ENCODE measurements around the gene ITGB3. TPM values are rescaled to one million over a fixed set of nuclear protein-coding genes. Genes with fewer than 3 reads are reported as not detected.

Gene ITGB3
- total and polyA plus RNA-seq, 2 of the 8 experiments (the other 6 are each of a cell fraction or from before 2014, with no cell fraction given): 0.08 to 0.09 TPM

DNA sequence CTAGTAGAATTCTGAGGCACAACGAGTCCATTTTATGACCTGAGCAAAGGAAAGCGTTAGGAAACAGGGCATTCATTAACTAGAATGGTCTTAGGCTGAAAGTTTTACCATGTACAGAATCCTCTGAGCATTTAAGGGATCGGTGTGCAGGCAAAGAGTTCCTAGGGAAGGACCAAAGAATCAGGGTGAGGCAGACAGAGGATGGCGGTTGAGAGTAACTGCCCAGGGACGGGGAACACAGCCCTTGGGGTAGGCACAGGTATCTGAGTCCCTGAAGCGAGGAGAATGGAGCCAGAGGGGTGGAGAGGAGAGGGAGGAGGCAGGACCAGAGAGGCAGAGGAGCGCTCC lies 14.0 kb upstream of the ITGB3 start:
- ChIA-PET CTCF (ENCODE audit: partially characterized antibody) (interaction anchor here (2.2 to 6.6 kb wide), 2 partner anchors 10 to 74 kb away, joined by 13 to 39 read pairs; no protein-coding TSS in a partner anchor), POLR2A (ENCODE audit: partially characterized antibody) (no interaction called here)
- no peak overlapping the region for H4K8ac ChIP-seq (ENCODE audit: extremely low read depth, insufficient read depth, low read length)
- H2BK15ac ChIP-seq (ENCODE audit: low read length): no peak overlapping the region
- H2BK12ac ChIP-seq (ENCODE audit: low read depth, low read length): no peak overlapping the region
- H4K20me1 ChIP-seq (replicated peaks in 1 of 2; ENCODE audit: control insufficient read depth in 1 of 2, insufficient read depth in 2 of 2, low read length in 2 of 2): no peaks in the 10 kb centered on the region
- no peak overlapping the region for H3K18ac ChIP-seq (ENCODE audit: extremely low read depth, low read length)
- H3K4me1 ChIP-seq (replicated peaks in 1 of 4; ENCODE audit: control insufficient read depth in 3 of 4, insufficient read depth in 4 of 4, low read length in 3 of 4): peaks cover 0 to 3% (median 0%) of the 10 kb centered on the region in 4 experiments; a peak in 1 of 7 replicates
- H2BK20ac ChIP-seq (ENCODE audit: low read length): no peak overlapping the region
- no peaks in the 10 kb centered on the region for H3K9me3 ChIP-seq (ENCODE audit: insufficient read depth in 2 of 2, low read depth in 1 of 2, low read length in 1 of 2)
- no peak overlapping the region for H2AK5ac ChIP-seq (ENCODE audit: low read depth, low read length)
- 79% methylated on average over 6 of the region's 7 CpGs; no CpG with 5 or more reads in 1 of the 2 experiments for WGBS, 2 experiments (ENCODE audit: extremely low coverage in 1 of 2, insufficient coverage in 1 of 2, insufficient read length in 1 of 2, insufficient replicate concordance in 2 of 2, low coverage in 1 of 2, low lambda C conversion rate in 2 of 2, missing lambda C conversion rate in 1 of 2)
- no peak overlapping the region for H3K14ac ChIP-seq (ENCODE audit: insufficient read length)
- no peak overlapping the region for H3K9ac ChIP-seq (replicated peaks in 1 of 4; ENCODE audit: extremely low read depth in 1 of 4, low read depth in 3 of 4, low read length in 3 of 4)
- H4K91ac ChIP-seq (replicated peaks; ENCODE audit: insufficient read length, low read length): no peak overlapping the region
- no peak overlapping the region for H3K4ac ChIP-seq (replicated peaks; ENCODE audit: insufficient read length, low read depth, low read length)
- no peak overlapping the region for H4K5ac ChIP-seq (ENCODE audit: insufficient read length, low read depth, low read length)
- no peaks in the 10 kb centered on the region for H3K79me2 ChIP-seq (ENCODE audit: control insufficient read depth in 1 of 2, insufficient read depth in 2 of 2, low read length in 2 of 2)
- no peaks in the 10 kb centered on the region for H3K79me1 ChIP-seq (ENCODE audit: low read depth, low read length)
- H2BK5ac ChIP-seq (ENCODE audit: low read depth, low read length): no peak overlapping the region
- no peaks in the 10 kb centered on the region for H3K36me3 ChIP-seq (ENCODE audit: control insufficient read depth in 2 of 4, insufficient read depth in 4 of 4, low read length in 3 of 4)
- H3K27ac ChIP-seq (ENCODE audit: low read depth, low read length): no peak overlapping the region
- FAIRE-seq (no peak), DNase-seq (ENCODE audit: low read depth in 1 of 2, low spot score in 2 of 2) (no peak)
- no peak overlapping the region for H2AFZ ChIP-seq (ENCODE audit: low read length)
- no peak overlapping the region for H2BK120ac ChIP-seq (replicated peaks; ENCODE audit: low read depth, low read length)
- H3K4me3 ChIP-seq (ENCODE audit: extremely low read depth in 1 of 4, insufficient read depth in 2 of 4, low read depth in 3 of 4, low read length in 4 of 4): no peak overlapping the region
- peaks cover 0 to 2% (median 0%) of the 10 kb centered on the region in 4 experiments; a peak in 1 of 7 replicates for H3K27me3 ChIP-seq (replicated peaks in 1 of 4; ENCODE audit: control insufficient read depth in 3 of 4, extremely low read depth in 1 of 4, insufficient read depth in 3 of 4, low read length in 3 of 4)
- H3K23ac ChIP-seq (ENCODE audit: insufficient read length): no peak overlapping the region
- H3K23me2 ChIP-seq (ENCODE audit: low read depth, low read length): no peaks in the 10 kb centered on the region
- no peak overlapping the region for H3K56ac ChIP-seq (replicated peaks; ENCODE audit: insufficient read length, low read depth, low read length)
- no peak overlapping the region for H3K4me2 ChIP-seq (ENCODE audit: insufficient read depth in 1 of 2, low read depth in 2 of 2, low read length in 2 of 2)
- TF ChIP-seq HDAC2 (IDR thresholded peaks at IDR 0.05; ENCODE audit: borderline replicate concordance in 1 of 2, low read depth in 2 of 2, low read length in 2 of 2): no peak
- TF ChIP-seq PHF8 (conservative IDR thresholded peaks at IDR 0.05; ENCODE audit: low read depth, low read length): no peak
- no peak for TF ChIP-seq SRF (IDR thresholded peaks at IDR 0.05; ENCODE audit: low read depth, low read length)
- TF ChIP-seq GTF2F1 (IDR thresholded peaks at IDR 0.05; ENCODE audit: borderline replicate concordance, low read depth, low read length): no peak
- no peak for TF ChIP-seq SP4 (IDR thresholded peaks at IDR 0.05; ENCODE audit: low read length)
- no peak for TF ChIP-seq NRF1 (IDR thresholded peaks at IDR 0.05; ENCODE audit: low read depth, low read length)
- TF ChIP-seq, protein P1, sequence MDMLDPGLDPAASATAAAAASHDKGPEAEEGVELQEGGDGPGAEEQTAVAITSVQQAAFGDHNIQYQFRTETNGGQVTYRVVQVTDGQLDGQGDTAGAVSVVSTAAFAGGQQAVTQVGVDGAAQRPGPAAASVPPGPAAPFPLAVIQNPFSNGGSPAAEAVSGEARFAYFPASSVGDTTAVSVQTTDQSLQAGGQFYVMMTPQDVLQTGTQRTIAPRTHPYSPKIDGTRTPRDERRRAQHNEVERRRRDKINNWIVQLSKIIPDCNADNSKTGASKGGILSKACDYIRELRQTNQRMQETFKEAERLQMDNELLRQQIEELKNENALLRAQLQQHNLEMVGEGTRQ (IDR thresholded peaks at IDR 0.05; ENCODE audit: low read length): no peak
- no peak for TF ChIP-seq BRCA1 (IDR thresholded peaks at IDR 0.05; ENCODE audit: low read depth, low read length)
- no peak for TF ChIP-seq POLR2AphosphoS5 (IDR thresholded peaks at IDR 0.05; ENCODE audit: low read depth, low read length)
- TF ChIP-seq TAF7 (optimal IDR thresholded peaks at IDR 0.05; ENCODE audit: borderline replicate concordance, low read depth, low read length): no peak
- TF ChIP-seq CHD1 (IDR thresholded peaks at IDR 0.05; ENCODE audit: low read depth, low read length): no peak
- no peak for TF ChIP-seq FOSL1 (IDR thresholded peaks at IDR 0.05; ENCODE audit: insufficient read depth, low read depth, low read length)
- no peak for TF ChIP-seq CBX8 (IDR thresholded peaks at IDR 0.05; ENCODE audit: borderline replicate concordance, low read depth, low read length)
- TF ChIP-seq TBP (IDR thresholded peaks at IDR 0.05; ENCODE audit: low read depth, low read length): no peak
